ENCODE results near the gene USP37.

GRCh38 chr2:218418717-218419458 lies 149.3 kb downstream of the USP37 start, which contains the start of gene VIL1:
- no peak for TF ChIP-seq CEBPB (IDR thresholded peaks at IDR 0.05; ENCODE audit: low read depth)
- no peak for TF ChIP-seq YY1 (IDR thresholded peaks at IDR 0.05; ENCODE audit: extremely low read depth, insufficient replicate concordance, low read depth, low read length)
- no peak for TF ChIP-seq RAD21 (IDR thresholded peaks at IDR 0.05; ENCODE audit: low read depth)
- no peak for TF ChIP-seq POLR2A (IDR thresholded peaks at IDR 0.05; ENCODE audit: borderline replicate concordance, extremely low read depth, insufficient read depth, insufficient read length)
- TF ChIP-seq CTCF (IDR thresholded peaks at IDR 0.05 in 2 of 3, conservative IDR thresholded peaks at IDR 0.05 in 1 of 3; ENCODE audit: borderline replicate concordance in 1 of 3, insufficient read depth in 1 of 3, low read depth in 2 of 3, low read length in 2 of 3) = no peak
- no peak for TF ChIP-seq FOSL1 (IDR thresholded peaks at IDR 0.05; ENCODE audit: low read depth)
- no peak for TF ChIP-seq ATF3 (IDR thresholded peaks at IDR 0.05)
- TF ChIP-seq POLR2AphosphoS5 (IDR thresholded peaks at IDR 0.05; ENCODE audit: low read depth, low read length) = no peak
- TF ChIP-seq ZNF274 (IDR thresholded peaks at IDR 0.05; ENCODE audit: low read depth, low read length) = no peak
- TF ChIP-seq ZBTB33 (IDR thresholded peaks at IDR 0.05; ENCODE audit: extremely low read depth, insufficient replicate concordance, low read length) = no peak
- no peak for TF ChIP-seq SRF (IDR thresholded peaks at IDR 0.05; ENCODE audit: low read depth)

Data from HCT116 (cell line).